A549 treated with RU486 at 1 μM for 4 hours (cell line): Measurements from ENCODE around the gene IDE. TPM values are rescaled to one million over a fixed set of nuclear protein-coding genes. Genes with fewer than 3 reads are reported as not detected.

Experiments used
- total RNA-seq: library from RNA; stranded (reverse); fragments of 200-300 nt; extraction: Qiagen RNA extraction; gene quantifications from 5 replicates; pipeline ENCODE4 v1.2.3, GENCODE V29; 2022; ENCODE audit warnings: low read depth

IDE gene
- 21.8 to 26.5 TPM (median 23.7 TPM) in 5 replicates for total RNA-seq

GRCh38 chr10:92573798-92574547 is at the start of gene IDE:
Gene IDE, minus strand, starts transcription at chr10:92574093. Its CDS starts 74 bp downstream, at chr10:92574019.

GRCh38 chr10:92592761-92593618 is 19.1 kb upstream of the IDE start, which contains the start of gene KIF11:
Gene KIF11, plus strand, starts transcription at chr10:92593130. Its CDS starts 246 bp downstream, at chr10:92593376.

Other genes starting within 250 kb of the IDE start
- gene KIF11, start 19.0 kb upstream of the IDE start, total RNA-seq = 19.8 to 45.1 TPM (median 38.3 TPM) in 5 replicates
- gene HHEX, start 115.9 kb upstream of the IDE start, total RNA-seq = 12.5 to 16.8 TPM (median 15.9 TPM) in 5 replicates